AG04450 (cell line): Measurements from ENCODE around the gene OR6Y1. TPM values are rescaled to one million over a fixed set of nuclear protein-coding genes. Genes with fewer than 3 reads are reported as not detected.

Experiments
- CTCF ChIA-PET: fragments of 300-600, 350-600 bp; formaldehyde crosslinking; extraction: SDS; loops from one replicate; lab custom pipeline; 2022; ENCODE audit warnings: antibody characterized with exemption, inconsistent platforms; lab: Charles Lee
- POLR2A ChIA-PET: fragments of 350-600 bp; formaldehyde crosslinking; extraction: SDS; loops from one replicate; lab custom pipeline; 2021; ENCODE audit warnings: antibody characterized with exemption, inconsistent platforms; lab: Yijun Ruan, JAX
- DNase-seq: peaks from one replicate; pipeline ENCODE4 v3.0.0-alpha.2; 2011; ENCODE audit warnings: low read depth, low spot score
- H3K27ac ChIP-seq: one replicate; pipeline ENCODE4 v1.5.1; 2012; ENCODE audit warnings: low read depth, low read length, control low read depth
- H3K27me3 ChIP-seq: one replicate; pipeline ENCODE4 v1.6.0; 2012; ENCODE audit warnings: low read length; ENCODE audit not compliant: control insufficient read depth, insufficient read depth
- H3K4me3 ChIP-seq: 2 replicates; pipeline ENCODE4 v1.5.1; 2011; ENCODE audit warnings: mild to moderate bottlenecking, low read depth, low read length, control low read depth
- H3K9me3 ChIP-seq: 2 replicates; pipeline ENCODE4 v1.5.1; 2012; ENCODE audit warnings: low read length; ENCODE audit not compliant: control insufficient read depth, insufficient read depth
- polyA plus RNA-seq: library from polyadenylated mRNA; depleted of rRNA; stranded (reverse); fragments of >200 nt; gene quantifications from 2 replicates; pipeline ENCODE4 v1.2.3, GENCODE V29; 2011
- TF ChIP-seq, protein P1 (sequence below): IDR thresholded peaks from 2 replicates; pipeline ENCODE4 v1.5.1; 2011; ENCODE audit warnings: low read depth, low read length, control low read depth, inconsistent platforms

Gene OR6Y1
- polyA plus RNA-seq, 1 experiment, result not detected

DNA sequence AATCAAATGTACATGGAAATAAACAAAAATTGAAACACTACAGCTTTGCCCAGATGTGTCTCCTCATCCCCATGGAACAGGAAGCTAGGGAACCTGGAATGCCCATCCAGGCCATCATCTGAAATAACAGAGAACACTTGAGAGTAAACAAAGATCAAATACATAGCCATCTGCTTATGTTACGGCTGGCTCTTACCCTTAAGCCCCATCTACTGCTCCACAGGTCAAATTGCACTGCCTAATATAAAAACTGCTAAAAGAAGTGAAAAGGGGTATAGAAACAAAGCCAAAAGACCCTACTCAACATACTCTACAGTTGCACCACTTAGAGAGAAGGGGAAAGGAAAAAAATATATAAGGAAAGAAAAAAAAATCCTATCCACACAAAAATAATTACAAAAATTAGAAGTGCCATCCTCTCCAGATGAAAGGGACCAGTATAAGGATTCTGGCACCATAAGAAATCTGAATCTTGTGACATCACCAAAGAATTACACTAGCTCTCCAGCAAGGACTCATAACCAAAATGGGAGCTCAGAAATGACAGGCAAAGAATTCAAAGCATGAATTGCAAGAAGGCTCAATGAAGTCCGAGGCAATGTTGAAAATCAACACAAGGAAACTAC is 26.9 kb downstream of the OR6Y1 start:
- ChIA-PET POLR2A (no interaction called here), CTCF (interaction anchor here (0.7 to 2.1 kb wide), 9 partner anchors 10 to 563 kb away, joined by 3 to 15 read pairs (median 4); no protein-coding TSS in a partner anchor)
- Histone ChIP-seq H3K27ac (no peak overlapping the region), H3K27me3 (no peaks in the 10 kb centered on the region), H3K9me3 (no peaks in the 10 kb centered on the region), H3K4me3 (no peak overlapping the region)
- DNase-seq, result peak; percentile 39
- TF ChIP-seq, protein P1, sequence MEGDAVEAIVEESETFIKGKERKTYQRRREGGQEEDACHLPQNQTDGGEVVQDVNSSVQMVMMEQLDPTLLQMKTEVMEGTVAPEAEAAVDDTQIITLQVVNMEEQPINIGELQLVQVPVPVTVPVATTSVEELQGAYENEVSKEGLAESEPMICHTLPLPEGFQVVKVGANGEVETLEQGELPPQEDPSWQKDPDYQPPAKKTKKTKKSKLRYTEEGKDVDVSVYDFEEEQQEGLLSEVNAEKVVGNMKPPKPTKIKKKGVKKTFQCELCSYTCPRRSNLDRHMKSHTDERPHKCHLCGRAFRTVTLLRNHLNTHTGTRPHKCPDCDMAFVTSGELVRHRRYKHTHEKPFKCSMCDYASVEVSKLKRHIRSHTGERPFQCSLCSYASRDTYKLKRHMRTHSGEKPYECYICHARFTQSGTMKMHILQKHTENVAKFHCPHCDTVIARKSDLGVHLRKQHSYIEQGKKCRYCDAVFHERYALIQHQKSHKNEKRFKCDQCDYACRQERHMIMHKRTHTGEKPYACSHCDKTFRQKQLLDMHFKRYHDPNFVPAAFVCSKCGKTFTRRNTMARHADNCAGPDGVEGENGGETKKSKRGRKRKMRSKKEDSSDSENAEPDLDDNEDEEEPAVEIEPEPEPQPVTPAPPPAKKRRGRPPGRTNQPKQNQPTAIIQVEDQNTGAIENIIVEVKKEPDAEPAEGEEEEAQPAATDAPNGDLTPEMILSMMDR, result peak; percentile 69

DNA sequence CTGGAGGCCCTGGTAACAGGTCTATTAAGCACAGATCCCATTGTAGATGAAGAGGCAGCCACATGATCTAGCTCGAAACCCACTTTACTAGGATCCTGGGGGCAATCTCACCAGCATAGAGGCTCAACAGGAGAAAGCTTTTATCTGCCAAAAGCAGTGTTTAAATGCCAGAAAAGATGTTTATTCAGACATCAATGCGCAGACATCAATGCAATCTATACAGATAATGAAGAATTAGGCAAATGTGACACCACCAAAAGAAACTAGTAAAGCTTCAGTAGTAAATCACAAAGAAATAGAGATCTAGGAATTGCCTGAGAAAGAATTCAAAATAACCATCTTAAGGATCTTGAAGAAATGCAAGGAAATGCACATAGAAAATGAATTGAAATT is 32.5 kb downstream of the OR6Y1 start:
- Histone ChIP-seq H3K4me3 (no peak overlapping the region), H3K27me3 (no peaks in the 10 kb centered on the region), H3K27ac (no peak overlapping the region), H3K9me3 (no peaks in the 10 kb centered on the region)
- no peak for DNase-seq
- ChIA-PET CTCF (no interaction called here), POLR2A (no interaction called here)
- TF ChIP-seq, protein P1, result no peak

DNA sequence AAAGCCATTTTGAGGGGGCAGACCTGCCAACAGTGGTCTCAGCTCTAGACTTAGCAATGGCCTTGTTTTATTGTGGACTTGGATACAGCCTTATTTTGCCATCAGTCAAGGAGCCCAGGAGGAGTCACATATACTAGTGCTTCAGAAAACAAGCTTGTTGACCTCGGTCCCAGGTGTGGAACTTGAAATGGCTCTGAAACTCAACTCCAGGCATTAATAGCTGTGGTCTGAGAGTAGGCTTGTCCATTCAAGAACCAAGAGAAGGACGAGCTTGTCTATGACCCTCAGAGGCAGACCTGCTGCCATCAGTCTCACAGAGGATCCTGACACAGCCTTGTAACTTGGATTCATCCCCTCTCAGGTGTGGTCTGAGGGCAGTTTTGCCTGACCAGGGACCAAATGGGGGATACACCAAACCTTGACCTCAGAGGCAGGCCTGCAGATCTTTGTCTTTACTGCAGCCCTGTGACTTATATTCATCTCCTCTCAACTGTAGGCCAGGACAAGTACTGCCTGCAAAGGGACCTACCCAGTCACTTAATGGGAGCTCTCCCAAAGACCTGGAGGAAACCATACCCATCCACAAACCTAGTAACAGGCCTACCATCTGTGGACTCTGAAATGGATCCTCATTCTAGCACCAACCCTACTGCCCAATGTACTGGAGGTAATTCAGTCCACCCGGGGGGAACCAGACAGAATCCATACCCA is 33.1 kb downstream of the OR6Y1 start:
- H3K27me3 ChIP-seq, result no peaks in the 10 kb centered on the region
- no peak overlapping the region for H3K4me3 ChIP-seq
- POLR2A ChIA-PET, result no interaction called here
- no peak for DNase-seq
- CTCF ChIA-PET, result no interaction called here
- H3K9me3 ChIP-seq, result no peaks in the 10 kb centered on the region
- TF ChIP-seq, protein P1, result no peak
- H3K27ac ChIP-seq, result no peak overlapping the region

DNA sequence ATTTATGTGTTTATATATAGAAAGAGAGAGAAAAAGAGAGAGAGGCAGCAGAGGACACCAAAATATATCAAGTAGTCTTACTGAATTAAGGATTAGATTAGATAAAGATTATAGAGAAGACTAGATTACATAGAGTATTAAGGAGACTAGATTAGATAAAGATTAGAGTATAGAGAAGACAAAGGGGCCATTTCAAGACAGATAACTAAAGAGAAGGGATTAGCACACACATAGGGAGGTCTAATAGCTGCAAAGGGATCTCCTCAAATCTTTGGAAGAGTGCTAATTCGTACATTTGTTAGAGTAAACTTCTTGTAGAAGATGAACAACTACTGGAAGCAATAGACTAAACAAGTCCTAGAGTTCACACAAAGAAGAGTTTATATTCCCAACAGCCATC is 34.2 kb downstream of the OR6Y1 start:
- TF ChIP-seq, protein P1, result no peak
- ChIA-PET POLR2A (no interaction called here), CTCF (no interaction called here)
- Histone ChIP-seq H3K27ac (no peak overlapping the region), H3K4me3 (no peak overlapping the region), H3K9me3 (no peaks in the 10 kb centered on the region), H3K27me3 (no peaks in the 10 kb centered on the region)
- DNase-seq, result no peak

DNA sequence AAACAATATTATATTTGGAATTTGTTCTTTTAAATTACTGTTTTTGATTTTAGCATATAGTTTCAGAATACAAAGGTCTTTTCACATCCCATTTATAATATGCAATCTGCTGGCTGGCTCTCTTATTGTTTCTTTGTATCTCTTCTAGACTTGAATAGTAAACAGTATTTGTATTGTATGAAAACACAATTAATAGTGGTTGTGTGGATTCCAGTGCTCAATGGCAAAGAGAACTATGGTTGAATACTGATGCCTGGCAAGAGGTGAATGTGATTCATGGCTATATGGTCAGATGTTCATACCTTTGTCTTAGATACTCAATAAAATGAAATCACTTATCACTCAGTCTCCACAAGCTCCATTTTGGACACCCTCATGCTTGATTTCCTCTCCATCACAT is 37.2 kb downstream of the OR6Y1 start:
- TF ChIP-seq, protein P1, result no peak
- CTCF ChIA-PET, result no interaction called here
- POLR2A ChIA-PET, result no interaction called here

More for the DNA sequence above, 37.2 kb downstream of the OR6Y1 start:
- Histone ChIP-seq H3K27me3 (no peaks in the 10 kb centered on the region), H3K27ac (no peak overlapping the region), H3K4me3 (no peak overlapping the region), H3K9me3 (no peaks in the 10 kb centered on the region)
- no peak for DNase-seq
